ENCODE measurements around the gene NOXO1. TPM values are rescaled to one million over a fixed set of nuclear protein-coding genes. Genes with fewer than 3 reads are reported as not detected.
"Not testable (repeated sequence)": the region's sequence is repeated elsewhere in the genome, so short reads cannot be mapped to it uniquely, and the experiment has no call there.

The NOXO1 gene
- total and polyA plus RNA-seq, 4 experiments from 2014 or later = 0.47 to 0.84 (median 0.52) TPM

GRCh38 chr16:1963806-1964505 lies 17.3 kb downstream of the NOXO1 start:
- Mint-ChIP-seq H3K4me3 (peak overlapping the region; percentile 91 to 97 (median 93)), H3K27me3 (no peaks in the 10 kb centered on the region), H3K9me3 (peaks cover 0 to 5% (median 0%) of the 10 kb centered on the region in 8 donors), H3K27ac (peak overlapping the region; percentile 90 to 99 (median 93)), H3K36me3 (peaks cover 21 to 49% of the 10 kb centered on the region in 2 donors), H3K4me1 (peaks cover 30 to 65% (median 45%) of the 10 kb centered on the region in 4 donors)
- intact Hi-C loops (cut with micrococcal nuclease) = loop anchor here (1.0 to 2.0 kb wide), 3 partner anchors 8 to 191 kb away; partner anchors contain the start of genes TBL3 and TRAF7
- Histone ChIP-seq H3K36me3 (ENCODE audit: insufficient read depth, low read length) (peaks cover 18% of the 10 kb centered on the region), H3K27ac (ENCODE audit: low read depth, low read length) (peak overlapping the region; percentile 97), H3K4me1 (ENCODE audit: insufficient read depth, low read length) (peaks cover 53% of the 10 kb centered on the region), H3K27me3 (ENCODE audit: insufficient read depth, low read length) (no peaks in the 10 kb centered on the region), H3K9me3 (ENCODE audit: control insufficient read depth in 1 of 2, low read length in 2 of 2) (no peaks in the 10 kb centered on the region), H3K4me3 (ENCODE audit: low read length in 2 of 2) (peak overlapping the region; percentile 73 to 86)
- POLR2A ChIA-PET (ENCODE audit: partially characterized antibody) = interaction anchor here (0.6 to 9.4 kb wide), 40 partner anchors 8 to 1328 kb away, joined by 3 to 99 read pairs (median 6); partner anchors contain the start of genes AMDHD2, ECI1, FAHD1 and GFER
- peak; percentile 44 to 64 (median 54) for DNase-seq
- CTCF ChIA-PET (ENCODE audit: partially characterized antibody) = interaction anchor here (0.6 to 1.4 kb wide), 6 partner anchors 8 to 191 kb away, joined by 3 to 5 read pairs (median 4); partner anchors contain the start of genes MSRB1 and TRAF7

GRCh38 chr16:1962161-1963153 lies 18.8 kb downstream of the NOXO1 start:
- peak overlapping the region; percentile 91 to 97 (median 93) for H3K4me3 Mint-ChIP-seq
- POLR2A ChIA-PET (ENCODE audit: partially characterized antibody) = interaction anchor here (1.2 to 9.4 kb wide), 7 partner anchors 8 to 192 kb away, joined by 3 to 99 read pairs (median 20); partner anchors contain the start of genes GFER, MSRB1, NOXO1 and SYNGR3
- CTCF ChIA-PET (ENCODE audit: partially characterized antibody); H3K9me3 ChIP-seq (ENCODE audit: control insufficient read depth in 1 of 2, low read length in 2 of 2); H3K27me3 Mint-ChIP-seq; H3K4me3 ChIP-seq (ENCODE audit: low read length in 2 of 2); H3K9me3 Mint-ChIP-seq; H3K27me3 ChIP-seq (ENCODE audit: insufficient read depth, low read length); intact Hi-C loops (cut with micrococcal nuclease): not testable (repeated sequence)
- H3K4me1 ChIP-seq (ENCODE audit: insufficient read depth, low read length) = peaks cover 57% of the 10 kb centered on the region
- DNase-seq = peak in 1 of 5 donors; percentile 34
- H3K36me3 Mint-ChIP-seq = peaks cover 21 to 49% of the 10 kb centered on the region in 2 donors
- H3K4me1 Mint-ChIP-seq = peaks cover 30 to 66% (median 47%) of the 10 kb centered on the region in 4 donors
- H3K36me3 ChIP-seq (ENCODE audit: insufficient read depth, low read length) = peaks cover 18% of the 10 kb centered on the region
- H3K27ac ChIP-seq (ENCODE audit: low read depth, low read length) = peak overlapping the region; percentile 97
- peak overlapping the region; percentile 83 to 99 (median 92) for H3K27ac Mint-ChIP-seq

- Histone ChIP-seq H3K27ac (ENCODE audit: low read depth, low read length) (no peak overlapping the region), H3K27me3 (ENCODE audit: insufficient read depth, low read length) (no peaks in the 10 kb centered on the region), H3K4me3 (ENCODE audit: low read length in 2 of 2) (no peak overlapping the region), H3K9me3 (ENCODE audit: control insufficient read depth in 1 of 2, low read length in 2 of 2) (no peaks in the 10 kb centered on the region), H3K36me3 (ENCODE audit: insufficient read depth, low read length) (peaks cover 18% of the 10 kb centered on the region), H3K4me1 (ENCODE audit: insufficient read depth, low read length) (peaks cover 57% of the 10 kb centered on the region)
- Mint-ChIP-seq H3K36me3 (peaks cover 21 to 49% of the 10 kb centered on the region in 2 donors), H3K27me3 (no peaks in the 10 kb centered on the region), H3K4me3 (peak overlapping the region in 7 of 8 donors; percentile 3 to 94 (median 52)), H3K4me1 (peaks cover 30 to 66% (median 47%) of the 10 kb centered on the region in 4 donors), H3K27ac (peak overlapping the region in 6 of 7 donors; percentile 22 to 99 (median 66)), H3K9me3 (peaks cover 0 to 5% (median 0%) of the 10 kb centered on the region in 8 donors)
- peak in 1 of 5 donors; percentile 37 for DNase-seq
- intact Hi-C loops (cut with micrococcal nuclease) = no loop called here
- POLR2A ChIA-PET (ENCODE audit: partially characterized antibody) = interaction anchor here (1.0 to 9.4 kb wide), 10 partner anchors 9 to 244 kb away, joined by 3 to 99 read pairs (median 12); partner anchors contain the start of genes GFER, MSRB1, NOXO1 and SYNGR3
- CTCF ChIA-PET (ENCODE audit: partially characterized antibody) = interaction anchor here (1.3 to 3.3 kb wide), 2 partner anchors 9 to 32 kb away, joined by 6 to 18 read pairs; partner anchors contain the start of gene TBL3
Observed at GRCh38 chr16:1961651-1962067, 19.6 kb downstream of the NOXO1 start.

- H3K36me3 Mint-ChIP-seq = peaks cover 21 to 49% of the 10 kb centered on the region in 2 donors
- H3K9me3 Mint-ChIP-seq = peaks cover 0 to 5% (median 0%) of the 10 kb centered on the region in 8 donors
- Histone ChIP-seq H3K27me3 (ENCODE audit: insufficient read depth, low read length) (no peaks in the 10 kb centered on the region), H3K9me3 (ENCODE audit: control insufficient read depth in 1 of 2, low read length in 2 of 2) (no peaks in the 10 kb centered on the region), H3K27ac (ENCODE audit: low read depth, low read length) (peak overlapping the region; percentile 78), H3K4me1 (ENCODE audit: insufficient read depth, low read length) (peaks cover 57% of the 10 kb centered on the region), H3K4me3 (ENCODE audit: low read length in 2 of 2) (peak overlapping the region; percentile 2 to 89), H3K36me3 (ENCODE audit: insufficient read depth, low read length) (peaks cover 18% of the 10 kb centered on the region)
- intact Hi-C loops (cut with micrococcal nuclease) = no loop called here
- CTCF ChIA-PET (ENCODE audit: partially characterized antibody) = interaction anchor here (1.1 to 3.3 kb wide), 4 partner anchors 10 to 179 kb away, joined by 4 to 18 read pairs (median 8); partner anchors contain the start of gene TBL3
- peak overlapping the region; percentile 88 to 94 (median 92) for H3K4me3 Mint-ChIP-seq
- H3K4me1 Mint-ChIP-seq = peaks cover 30 to 66% (median 47%) of the 10 kb centered on the region in 4 donors
- POLR2A ChIA-PET (ENCODE audit: partially characterized antibody) = interaction anchor here (0.6 to 9.4 kb wide), 19 partner anchors 10 to 625 kb away, joined by 3 to 99 read pairs (median 3); partner anchors contain the start of genes AMDHD2, GFER, MSRB1 and NOXO1
- H3K27me3 Mint-ChIP-seq = no peaks in the 10 kb centered on the region
- peak in 4 of 5 donors; percentile 35 to 63 (median 40) for DNase-seq
- H3K27ac Mint-ChIP-seq = peak overlapping the region; percentile 86 to 99 (median 95)
Observed at GRCh38 chr16:1960665-1961630, 20.3 kb downstream of the NOXO1 start.

- Mint-ChIP-seq H3K4me3 (peak within 1 kb of the TSS; percentile 88 to 94 (median 92)), H3K27me3 (no peaks in the 10 kb centered on the region), H3K36me3 (peaks cover 21 to 38% of the 10 kb centered on the region in 2 donors), H3K27ac (peak within 1 kb of the TSS; percentile 86 to 99 (median 95)), H3K9me3 (peaks cover 0 to 4% (median 0%) of the 10 kb centered on the region in 8 donors), H3K4me1 (peaks cover 26 to 53% (median 40%) of the 10 kb centered on the region in 4 donors)
- peaks cover 47% of the 10 kb centered on the region for H3K4me1 ChIP-seq (ENCODE audit: insufficient read depth, low read length)
- ChIA-PET CTCF (ENCODE audit: partially characterized antibody) (interaction anchor here (2.6 to 3.3 kb wide), 2 partner anchors 12 to 181 kb away, joined by 10 to 18 read pairs; partner anchors contain the start of gene TBL3), POLR2A (ENCODE audit: partially characterized antibody) (interaction anchor here (1.0 to 9.4 kb wide), 8 partner anchors 11 to 555 kb away, joined by 3 to 99 read pairs (median 14); partner anchors contain the start of genes GFER, MSRB1, NOXO1 and SYNGR3)
- intact Hi-C loops (cut with micrococcal nuclease) = loop anchor here (1.0 to 2.0 kb wide), 6 partner anchors 12 to 194 kb away; partner anchors contain the start of genes GFER and MSRB1
- H3K36me3 ChIP-seq (ENCODE audit: insufficient read depth, low read length) = peaks cover 18% of the 10 kb centered on the region
- no peaks in the 10 kb centered on the region for H3K9me3 ChIP-seq (ENCODE audit: control insufficient read depth in 1 of 2, low read length in 2 of 2)
- DNase-seq = peak; percentile 84 to 90 (median 87)
- H3K27me3 ChIP-seq (ENCODE audit: insufficient read depth, low read length) = no peaks in the 10 kb centered on the region
- H3K27ac ChIP-seq (ENCODE audit: low read depth, low read length) = peak within 1 kb of the TSS; percentile 78
- peak within 1 kb of the TSS; percentile 69 to 89 for H3K4me3 ChIP-seq (ENCODE audit: low read length in 2 of 2)
Observed at GRCh38 chr16:1959269-1960039, 21.8 kb downstream of the NOXO1 start, which contains the start of gene NDUFB10. Gene NDUFB10, plus strand, starts transcription at chr16:1959538. Its CDS starts 87 bp downstream, at chr16:1959625.

All from CD4-positive, alpha-beta memory T cell (primary cell).